DLD1 (cell line): ENCODE data around the gene IL11.

Source experiments
- in situ Hi-C: cut with HindIII; loops from 2 replicates; pipeline ENCODE4 v1.10.0; 2017; ENCODE audit warnings: low sequenced_read_pairs

IL11 gene

DNA sequence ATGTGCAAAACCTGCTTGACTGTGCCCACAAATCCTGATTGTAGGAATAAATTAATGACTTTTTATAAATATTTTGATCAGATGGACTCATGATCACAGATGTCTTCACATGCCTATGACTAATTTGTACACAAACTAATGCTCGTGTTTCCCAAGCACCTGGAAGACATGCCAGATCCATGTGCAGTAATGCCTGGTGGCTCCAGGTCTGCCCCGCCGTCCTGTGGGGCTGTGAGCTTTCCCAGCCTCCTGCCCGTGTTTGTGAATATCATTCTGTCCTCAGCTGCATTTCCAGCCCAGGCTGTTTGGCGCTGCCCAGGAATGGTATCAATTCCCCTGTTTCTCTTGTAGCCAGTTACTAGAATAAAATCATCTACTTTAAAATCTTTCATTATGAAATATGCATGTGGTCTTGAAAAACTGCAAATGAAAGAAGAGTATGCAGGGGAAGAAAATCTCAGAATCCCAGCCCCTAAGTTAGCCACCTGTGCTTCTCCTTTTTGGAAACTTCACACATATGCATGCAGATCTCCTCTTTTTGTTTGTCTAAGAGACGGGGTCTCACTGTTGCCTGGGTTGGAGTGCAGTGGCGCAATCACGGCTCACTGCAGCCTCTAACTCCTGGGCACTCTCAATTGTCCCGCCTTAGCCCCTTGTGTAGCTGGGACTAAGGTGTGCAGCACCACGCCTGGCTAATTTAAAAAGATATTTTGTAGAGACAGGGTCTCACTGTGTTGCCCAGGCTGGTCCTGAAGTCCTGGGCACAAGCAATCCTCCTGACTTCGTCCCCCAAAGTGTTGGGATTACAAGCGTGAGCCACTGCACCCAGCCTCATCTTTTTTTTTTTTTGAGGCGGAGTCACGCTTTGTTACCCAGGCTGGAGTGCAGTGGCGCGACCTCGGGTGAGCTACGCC lies 21.7 kb upstream of the IL11 start:
- in situ Hi-C loops, result no loop called here

DNA sequence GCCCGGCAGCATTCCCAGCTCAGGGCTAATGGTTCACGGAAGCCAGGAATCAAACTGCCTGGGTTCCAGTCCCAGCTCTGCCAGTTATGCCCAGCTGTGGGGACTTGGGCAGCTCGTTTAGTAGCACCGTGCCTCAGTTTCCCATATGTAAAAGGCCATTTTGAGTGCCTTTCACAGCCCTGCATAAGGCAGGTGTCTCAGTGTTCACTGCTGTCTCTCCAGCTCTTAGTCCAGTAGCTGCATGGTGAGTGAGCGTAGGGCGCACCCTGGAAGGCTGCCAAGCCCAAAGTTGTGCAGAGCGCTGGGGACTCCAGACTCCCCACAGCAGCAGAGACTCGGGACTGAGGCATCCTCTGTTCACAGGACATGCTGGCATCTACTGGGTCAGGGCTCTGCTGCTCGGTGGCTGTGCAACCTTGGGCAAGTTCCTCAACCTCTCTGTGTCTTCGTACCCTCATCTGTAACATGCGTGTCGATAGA lies 21.0 kb upstream of the IL11 start:
- in situ Hi-C loops, result no loop called here

DNA sequence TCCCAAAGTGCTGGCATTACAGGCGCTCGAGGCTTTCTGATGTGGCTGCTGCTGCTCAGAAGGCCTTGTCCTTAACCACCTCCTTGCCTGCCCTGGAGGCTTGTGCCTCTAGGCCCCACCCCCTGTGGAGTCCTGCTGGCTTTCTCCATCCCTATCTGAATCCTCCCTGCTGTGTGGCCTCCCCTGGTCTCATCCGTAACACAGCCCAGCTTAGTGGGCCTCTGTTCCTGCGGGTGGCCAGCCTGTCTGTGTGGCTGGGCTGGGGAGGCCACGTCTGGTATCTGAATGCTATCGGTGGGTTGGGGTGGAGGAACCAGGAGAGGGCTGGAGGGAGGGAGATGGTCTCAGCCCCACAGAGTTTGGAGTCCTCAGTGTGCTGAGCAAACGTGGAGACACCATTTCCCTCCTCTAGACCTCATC lies 20.2 kb upstream of the IL11 start:
- in situ Hi-C loops, result no loop called here

DNA sequence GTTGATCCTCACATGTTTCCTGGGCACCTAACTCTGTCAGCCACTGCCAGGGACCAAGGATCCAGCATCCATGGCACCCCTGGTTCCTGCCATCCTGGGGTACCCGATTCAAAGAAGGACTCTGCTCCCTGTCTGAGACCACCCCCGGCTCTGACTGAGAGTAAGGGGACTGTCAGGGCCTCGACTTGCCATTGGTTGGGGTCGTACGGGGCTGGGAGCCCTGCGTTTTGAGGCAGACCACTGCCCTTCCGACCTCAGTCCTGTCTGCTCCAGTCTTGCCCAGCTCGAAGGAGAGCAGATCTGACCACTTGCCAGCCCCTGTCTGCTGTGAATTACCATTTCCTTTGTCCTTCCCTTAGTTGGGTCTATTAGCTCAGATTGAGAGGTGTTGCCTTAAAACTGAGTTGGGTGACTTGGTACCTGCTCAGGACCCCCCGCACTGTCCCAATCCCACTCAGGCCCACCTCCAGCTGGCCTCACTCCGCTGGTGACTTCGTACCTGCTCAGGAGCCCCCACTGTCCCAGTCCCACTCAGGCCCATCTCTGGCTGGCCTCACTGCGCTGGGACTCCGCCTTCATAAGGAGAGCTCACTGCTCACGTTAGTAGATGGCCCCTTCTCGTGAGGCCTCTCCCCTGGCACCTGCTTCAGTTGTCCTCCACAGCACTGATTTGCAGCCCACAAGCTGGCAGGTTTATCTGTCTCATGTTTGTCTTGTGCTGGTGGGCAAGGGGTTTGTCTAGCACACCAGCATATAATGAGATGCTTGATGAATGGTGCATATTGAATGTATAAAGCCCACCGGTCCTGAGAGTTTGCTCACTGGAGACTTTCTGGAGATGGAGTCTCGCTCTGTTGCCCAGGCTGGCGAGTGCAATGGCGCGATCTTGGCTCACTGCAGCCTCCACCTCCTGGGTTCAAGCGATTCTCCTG lies 19.4 kb upstream of the IL11 start:
- in situ Hi-C loops, result no loop called here

DNA sequence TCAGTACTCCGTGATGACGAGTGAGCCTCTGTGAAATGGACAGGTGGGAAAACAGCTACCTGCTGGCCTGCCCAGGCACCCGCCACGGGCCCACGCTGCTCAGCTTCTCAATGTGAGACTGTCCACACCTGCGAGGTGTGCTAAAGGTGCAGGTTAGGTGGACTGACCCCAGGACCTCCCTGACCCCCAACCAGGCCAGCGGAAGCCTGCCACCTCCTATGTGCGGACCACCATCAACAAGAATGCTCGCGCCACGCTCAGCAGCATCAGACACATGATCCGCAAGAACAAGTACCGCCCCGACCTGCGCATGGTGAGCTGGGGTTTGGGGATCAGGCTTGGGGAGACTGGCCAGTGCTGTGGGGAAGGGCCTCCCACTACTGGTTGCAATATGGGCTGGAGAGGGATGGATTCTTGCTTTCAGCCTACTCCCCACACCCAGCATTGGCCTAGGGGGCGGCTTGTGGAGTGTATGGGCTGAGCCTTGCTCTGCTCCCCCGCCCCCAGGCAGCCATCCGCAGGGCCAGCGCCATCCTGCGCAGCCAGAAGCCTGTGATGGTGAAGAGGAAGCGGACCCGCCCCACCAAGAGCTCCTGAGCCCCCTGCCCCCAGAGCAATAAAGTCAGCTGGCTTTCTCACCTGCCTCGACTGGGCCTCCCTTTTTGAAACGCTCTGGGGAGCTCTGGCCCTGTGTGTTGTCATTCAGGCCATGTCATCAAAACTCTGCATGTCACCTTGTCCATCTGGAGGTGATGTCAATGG lies 17.7 kb upstream of the IL11 start:
- in situ Hi-C loops, result no loop called here

DNA sequence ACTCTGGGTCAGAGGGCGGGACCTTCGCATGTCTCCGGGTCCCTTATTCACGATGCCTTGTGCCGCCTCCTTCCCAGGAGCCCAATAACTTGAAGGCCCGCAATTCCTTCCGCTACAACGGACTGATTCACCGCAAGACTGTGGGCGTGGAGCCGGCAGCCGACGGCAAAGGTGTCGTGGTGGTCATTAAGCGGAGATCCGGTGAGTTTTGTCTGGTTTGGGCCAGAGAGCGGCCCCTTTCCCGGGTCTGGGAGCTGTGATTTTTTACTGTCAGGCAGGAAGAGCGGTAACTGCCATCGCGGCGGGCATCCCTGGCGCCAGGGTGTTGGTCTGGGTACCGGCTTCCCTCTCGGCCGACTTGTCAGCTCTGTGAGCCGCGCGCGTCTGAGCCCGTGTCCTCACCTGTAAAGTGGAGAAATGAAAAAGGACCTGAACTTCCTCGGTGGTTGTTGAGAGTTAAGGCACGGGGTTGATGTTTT lies 16.3 kb upstream of the IL11 start:
- in situ Hi-C loops, result no loop called here

DNA sequence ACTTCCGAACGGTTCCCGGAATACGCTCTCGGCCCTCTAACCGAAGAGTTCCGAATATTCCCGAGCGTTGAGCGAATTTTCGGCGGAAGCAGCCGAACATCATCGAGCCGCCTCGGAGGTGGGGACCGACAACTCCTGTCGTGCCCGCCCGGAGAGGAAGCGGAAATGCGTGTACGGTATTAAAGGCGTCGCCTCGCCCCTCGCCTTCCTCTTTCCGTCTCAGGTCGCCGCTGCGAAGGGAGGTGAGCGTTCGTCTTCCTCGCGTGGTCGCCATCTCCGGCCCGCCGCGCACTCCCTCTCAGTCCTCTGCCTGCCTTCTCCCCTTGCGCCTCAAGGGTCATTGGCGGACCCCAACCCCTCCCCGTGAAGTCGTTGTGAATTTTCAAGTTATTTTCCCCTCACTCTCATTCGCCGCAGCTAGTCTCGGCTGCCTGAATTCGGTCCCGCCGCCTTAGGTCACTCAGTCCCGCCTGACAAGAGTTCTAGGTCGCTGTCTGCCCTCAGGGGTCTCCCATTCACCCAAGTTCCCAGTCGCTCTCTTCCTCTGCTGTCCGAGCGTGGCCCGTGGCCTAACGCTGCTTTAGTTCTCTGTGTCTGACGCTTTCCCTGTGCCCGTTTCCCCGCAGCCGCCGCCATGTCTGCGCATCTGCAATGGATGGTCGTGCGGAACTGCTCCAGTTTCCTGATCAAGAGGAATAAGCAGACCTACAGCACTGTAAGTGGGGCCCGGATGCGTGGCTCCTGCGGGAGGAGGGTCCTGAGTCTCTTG lies 15.6 kb upstream of the IL11 start, which contains the start of gene RPL28:
Gene RPL28 (plus strand): TSS at position 209 of the 769 bp plus-strand sequence. CDS start 426 bp downstream, at position 635.
- in situ Hi-C loops, result no loop called here

DNA sequence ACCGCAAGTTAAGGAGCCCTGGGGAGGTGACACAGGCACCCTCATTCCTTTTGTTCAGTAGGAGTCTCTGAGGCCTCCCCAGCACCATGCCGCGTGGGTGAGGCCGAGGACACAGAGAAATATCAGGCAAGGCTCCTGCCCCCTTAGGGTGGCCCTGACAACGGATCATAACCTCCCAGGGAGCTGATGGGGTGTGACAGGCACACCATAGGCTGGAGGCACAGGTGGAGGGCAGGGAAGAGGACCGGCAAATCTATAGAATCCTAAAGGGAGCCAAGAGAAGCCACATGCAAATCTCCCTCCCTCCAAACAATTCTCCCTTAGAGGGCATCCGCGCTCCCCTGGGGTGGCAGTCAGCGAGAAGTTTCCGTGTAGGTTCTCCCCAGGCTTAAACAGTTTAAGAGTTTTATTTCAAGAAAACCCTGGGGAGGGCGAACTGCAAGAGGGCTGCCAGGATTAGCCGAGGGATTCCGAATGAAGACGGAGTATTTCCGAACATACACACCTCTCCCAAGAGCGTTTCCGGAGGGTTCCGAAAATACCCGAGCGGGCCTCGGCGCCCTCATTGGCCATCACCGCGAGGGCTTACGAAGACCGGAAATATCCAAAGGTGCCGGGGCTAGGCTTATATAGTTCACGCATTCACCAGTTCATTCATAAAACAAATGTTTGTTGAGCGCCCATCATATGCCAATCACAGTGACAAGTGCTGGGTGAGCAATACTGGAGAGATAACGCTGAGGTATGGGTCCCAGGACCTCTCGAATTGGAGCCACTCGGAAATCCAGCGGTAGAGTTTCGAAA lies 14.9 kb upstream of the IL11 start:
- in situ Hi-C loops, result no loop called here

DNA sequence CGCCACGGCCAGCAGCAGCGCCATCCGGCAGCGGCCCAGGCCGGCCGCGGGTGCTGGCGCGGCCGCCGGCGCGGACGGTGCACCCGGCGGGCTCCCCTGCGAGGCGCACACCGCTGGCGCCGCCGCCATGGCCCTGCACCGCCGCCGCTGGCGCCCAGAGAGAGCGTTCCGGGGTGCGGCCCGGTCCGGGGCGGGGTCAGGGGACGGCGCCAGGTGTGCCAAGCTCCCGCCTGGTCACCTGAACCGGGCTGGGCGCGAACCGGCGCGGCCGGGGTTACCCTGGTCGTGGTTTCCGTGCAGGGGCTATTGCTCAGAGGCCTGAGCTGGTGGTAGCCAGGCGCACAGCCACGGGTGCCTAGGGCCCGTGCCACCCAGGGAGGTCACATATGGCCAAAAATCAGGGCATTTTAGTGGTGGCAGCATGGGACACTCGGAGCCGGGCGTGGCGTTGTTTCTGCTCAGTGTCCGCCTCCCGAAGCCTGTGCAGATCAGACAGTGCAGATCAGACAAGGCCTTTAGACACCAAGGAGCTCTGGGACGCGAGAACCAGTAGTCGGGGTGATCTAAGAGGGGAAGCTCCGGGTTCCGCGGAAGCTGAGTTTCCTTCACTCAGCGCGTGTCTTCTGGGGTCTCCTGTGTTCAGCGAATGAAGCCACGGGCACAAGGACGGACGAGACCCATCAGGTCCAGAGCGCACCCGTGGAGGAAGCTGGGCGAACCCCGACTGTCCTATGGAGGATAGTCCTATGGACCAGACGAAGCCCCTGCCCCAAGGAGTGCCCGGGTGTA lies 14.1 kb upstream of the IL11 start, which contains the start of gene TMEM238:
Gene TMEM238 (minus strand): TSS at position 162 of the 789 bp plus-strand sequence. CDS start 33 bp downstream, at position 129.
- in situ Hi-C loops, result no loop called here

DNA sequence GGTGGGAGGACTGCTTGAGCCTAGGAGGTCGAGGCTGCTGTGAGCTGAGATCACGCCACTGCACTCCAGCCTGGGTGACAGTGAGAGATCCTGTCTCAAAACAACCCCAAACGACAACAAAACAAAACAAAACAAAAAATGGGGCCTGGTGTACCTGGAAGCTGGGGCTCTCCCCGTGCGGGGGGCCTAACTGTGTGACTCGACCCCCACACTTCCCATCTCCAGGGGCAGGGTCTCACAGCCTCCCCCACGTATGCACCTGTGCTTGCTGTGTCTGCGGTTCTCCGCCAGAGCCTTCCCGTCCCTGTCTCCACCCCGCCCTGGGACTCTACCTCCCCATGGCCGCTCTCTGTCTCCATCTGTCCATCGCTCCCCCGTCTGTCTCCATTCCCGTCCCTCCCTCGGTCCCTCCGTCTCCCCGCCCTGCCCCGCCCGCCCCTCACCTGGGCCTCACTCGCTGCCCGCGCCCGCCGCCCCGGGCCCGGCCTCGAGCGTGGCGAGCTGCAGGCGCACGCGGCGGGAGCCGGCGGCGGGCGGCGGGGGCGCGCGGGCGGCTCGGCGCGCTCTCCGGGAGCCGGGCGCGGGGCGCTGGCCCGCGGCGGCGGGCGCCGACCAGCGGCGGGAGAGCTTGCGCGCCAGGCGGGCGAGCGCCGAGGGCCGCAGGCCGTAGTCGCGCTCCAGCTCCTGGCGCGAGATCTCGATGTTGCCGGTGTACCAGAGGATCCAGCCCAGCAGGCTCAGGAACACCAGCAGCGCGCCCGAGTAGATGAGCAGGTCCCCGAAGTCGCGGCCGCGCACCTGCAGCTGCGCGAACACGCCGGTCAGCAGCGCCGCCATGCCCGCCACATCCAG lies 13.2 kb upstream of the IL11 start:
- in situ Hi-C loops, result no loop called here

DNA sequence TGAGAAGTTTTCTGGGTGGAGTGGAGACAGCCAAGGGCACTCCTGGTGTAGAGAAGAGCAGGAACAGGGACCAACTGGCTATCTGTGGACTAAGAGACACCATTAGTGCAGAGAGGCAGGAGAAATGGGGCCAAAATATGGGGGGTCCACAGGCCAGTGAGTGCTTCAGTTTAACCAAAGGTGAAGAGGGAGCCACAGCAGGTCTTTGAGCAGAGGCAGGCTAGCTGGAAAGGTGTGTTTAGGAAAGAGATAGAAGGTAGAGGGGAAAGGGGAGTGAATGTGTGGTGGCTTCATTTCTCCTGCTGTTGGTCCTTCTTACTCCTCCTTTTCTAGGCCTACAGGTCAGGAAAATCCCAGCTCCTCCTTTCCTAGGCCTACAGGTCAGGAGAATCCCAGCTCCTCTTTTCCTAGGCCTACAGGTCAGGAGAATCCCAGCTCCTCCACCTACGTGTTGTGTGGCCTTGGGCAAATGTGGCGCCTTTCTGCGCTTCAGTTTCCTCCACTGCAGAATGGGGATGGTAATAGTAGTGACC lies 12.3 kb upstream of the IL11 start:
- in situ Hi-C loops, result no loop called here

DNA sequence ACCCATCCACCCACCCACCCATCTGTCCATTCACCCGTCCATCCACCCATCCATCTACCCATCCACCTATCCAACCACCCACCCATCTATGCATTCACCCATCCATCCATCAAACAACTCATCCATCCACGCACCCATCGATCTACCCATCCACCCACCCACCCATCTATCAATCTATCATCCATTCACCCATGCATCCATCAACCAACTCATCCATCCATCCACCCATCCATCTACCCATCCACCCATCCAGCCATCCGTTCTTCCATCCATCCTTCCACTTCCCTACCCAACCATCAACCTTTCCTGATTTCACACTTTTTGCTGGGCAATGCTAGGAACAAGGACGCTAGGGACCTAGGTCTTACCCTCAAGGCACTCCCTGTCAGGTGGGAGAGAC lies 11.8 kb upstream of the IL11 start:
- in situ Hi-C loops, result no loop called here

DNA sequence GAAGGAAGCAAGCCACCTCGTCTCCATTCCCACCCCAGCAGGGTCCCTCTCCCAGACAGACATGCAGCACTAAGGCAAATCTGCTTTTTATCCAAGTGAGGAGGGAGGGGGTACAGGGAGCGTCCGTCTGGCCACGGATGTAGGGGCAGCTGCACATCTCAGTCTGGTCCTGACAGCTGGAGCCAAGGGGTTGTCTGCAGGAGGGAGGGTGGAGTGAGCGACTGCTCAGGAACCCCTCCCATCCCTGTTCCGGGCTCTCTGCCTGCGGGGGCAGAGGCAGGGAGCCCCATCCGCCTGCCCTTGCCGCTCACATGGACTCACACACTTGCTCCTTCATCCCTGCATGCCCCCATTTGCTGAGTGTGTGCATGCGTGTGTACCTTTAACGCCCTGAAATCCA lies 8.9 kb upstream of the IL11 start:
- in situ Hi-C loops, result no loop called here

DNA sequence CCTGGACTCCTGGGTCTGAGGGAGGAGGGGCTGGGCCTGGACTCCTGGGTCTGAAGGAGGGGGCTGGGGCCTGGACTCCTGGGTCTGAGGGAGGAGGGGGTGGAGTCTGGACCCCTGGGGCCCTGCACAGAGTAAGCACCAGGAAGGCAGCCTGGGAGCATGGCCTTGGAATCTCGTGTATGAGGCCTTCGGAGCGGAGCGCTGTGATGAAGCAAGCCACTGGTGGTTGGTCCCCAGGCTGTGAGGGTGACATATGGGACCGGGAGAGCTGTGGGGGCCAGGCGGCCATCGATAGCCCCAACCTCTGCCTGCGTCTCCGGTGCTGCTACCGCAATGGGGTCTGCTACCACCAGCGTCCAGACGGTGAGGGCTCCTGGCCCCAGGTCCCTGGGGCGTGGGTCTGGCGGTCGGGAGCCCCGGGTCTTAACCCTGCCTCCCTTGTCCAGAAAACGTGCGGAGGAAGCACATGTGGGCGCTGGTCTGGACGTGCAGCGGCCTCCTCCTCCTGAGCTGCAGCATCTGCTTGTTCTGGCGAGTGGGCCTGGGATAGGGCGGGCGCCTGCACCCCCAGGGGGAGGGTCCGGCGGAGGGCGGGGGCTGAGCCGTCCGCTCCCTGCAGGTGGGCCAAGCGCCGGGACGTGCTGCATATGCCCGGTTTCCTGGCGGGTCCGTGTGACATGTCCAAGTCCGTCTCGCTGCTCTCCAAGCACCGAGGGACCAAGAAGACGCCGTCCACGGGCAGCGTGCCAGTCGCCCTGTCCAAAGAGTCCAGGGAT lies 7.3 kb upstream of the IL11 start:
- in situ Hi-C loops, result no loop called here

DNA sequence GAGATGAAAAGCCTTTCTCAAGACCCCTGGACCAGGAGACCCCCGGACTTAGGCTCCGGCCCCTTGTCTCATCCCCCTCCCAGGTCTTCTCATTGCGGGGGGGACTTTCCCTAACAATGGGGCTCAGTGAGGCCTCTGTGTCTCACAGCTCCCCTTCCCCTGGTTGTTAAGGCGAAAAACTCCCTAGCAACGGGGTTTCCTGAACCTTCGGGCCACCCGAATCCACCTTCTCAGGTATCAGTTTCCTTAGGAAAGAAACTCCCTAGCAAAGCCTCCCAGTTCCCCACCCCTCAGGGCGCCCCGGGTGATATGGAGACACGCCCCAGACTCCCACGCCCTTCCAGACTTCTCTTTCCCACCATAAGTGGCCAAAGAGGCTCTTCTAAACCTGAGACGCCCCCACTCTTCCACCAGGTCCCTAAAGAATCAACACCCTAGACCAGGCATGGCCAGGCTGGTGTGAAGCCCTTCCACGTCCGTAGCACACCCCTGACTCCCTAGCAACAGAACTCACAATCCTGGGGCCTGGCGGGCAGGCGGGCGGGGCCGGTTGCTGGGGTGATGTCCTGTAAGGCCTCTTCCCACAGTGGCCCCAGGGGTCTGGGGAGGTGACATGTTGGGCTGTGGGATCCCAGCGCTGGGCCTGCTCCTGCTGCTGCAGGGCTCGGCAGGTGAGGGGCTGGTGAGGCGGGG lies 6.1 kb upstream of the IL11 start, which contains the start of gene TMEM190:
Gene TMEM190 (plus strand): TSS at position 586 of the 693 bp plus-strand sequence. CDS start 28 bp downstream, at position 614.
- in situ Hi-C loops, result no loop called here
